Right forelimb (tissue), 1 donor: ENCODE measurements around the gene PRSS27.
A peak's percentile ranks its signal among the peaks of the same experiment; 100 is the strongest.
"Not testable (repeated sequence)": the region's sequence is repeated elsewhere in the genome, so short reads cannot be mapped to it uniquely, and the experiment has no call there.

ENCODE experiments used
- DNase-seq: peaks from one replicate; pipeline ENCODE4 v3.0.0-alpha.2; 2018

The PRSS27 gene

GRCh38 chr16:2692251-2692947 is 27.6 kb downstream of the PRSS27 start:
- DNase-seq, result no peak

DNA sequence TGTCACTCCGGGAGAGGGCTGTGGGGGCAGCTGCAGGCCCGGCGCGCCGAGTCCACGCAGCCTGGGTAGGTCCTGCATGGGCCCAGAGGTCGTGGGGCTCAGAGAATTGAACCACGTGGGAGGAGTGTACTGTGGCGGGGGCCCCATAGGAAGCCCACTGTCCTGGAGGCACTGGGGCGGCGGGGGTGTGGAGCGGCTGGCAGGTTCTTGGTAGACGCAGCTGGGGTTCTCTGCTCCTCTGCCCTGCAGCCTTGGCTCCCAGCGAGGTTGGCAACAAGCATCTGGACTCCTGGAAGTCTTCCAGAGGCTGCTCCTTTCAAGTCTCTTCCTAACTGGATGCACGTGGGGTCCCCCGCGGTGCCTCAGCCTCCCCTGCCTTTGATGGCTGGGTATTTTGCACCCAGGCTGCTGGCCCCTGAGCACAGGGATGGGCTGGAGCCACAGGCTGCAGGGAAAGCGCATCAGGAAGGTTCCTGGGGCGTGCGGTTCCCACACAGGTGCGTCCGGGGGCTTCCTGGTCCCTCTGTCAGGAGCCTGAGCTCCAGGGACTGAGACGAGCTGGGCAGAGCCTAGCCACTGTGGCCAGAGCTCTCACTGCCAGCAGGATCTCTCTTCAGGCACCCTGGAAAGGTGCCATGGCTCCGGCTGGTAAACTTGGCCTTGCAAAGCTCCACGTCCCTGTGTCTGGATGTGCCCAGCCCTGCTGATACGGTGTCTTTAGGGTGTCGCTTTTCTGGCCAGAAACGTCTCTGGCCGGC is 28.4 kb downstream of the PRSS27 start:
- DNase-seq, result no peak

- no peak for DNase-seq
Observed at GRCh38 chr16:2690852-2691251, 29.2 kb downstream of the PRSS27 start.

DNA sequence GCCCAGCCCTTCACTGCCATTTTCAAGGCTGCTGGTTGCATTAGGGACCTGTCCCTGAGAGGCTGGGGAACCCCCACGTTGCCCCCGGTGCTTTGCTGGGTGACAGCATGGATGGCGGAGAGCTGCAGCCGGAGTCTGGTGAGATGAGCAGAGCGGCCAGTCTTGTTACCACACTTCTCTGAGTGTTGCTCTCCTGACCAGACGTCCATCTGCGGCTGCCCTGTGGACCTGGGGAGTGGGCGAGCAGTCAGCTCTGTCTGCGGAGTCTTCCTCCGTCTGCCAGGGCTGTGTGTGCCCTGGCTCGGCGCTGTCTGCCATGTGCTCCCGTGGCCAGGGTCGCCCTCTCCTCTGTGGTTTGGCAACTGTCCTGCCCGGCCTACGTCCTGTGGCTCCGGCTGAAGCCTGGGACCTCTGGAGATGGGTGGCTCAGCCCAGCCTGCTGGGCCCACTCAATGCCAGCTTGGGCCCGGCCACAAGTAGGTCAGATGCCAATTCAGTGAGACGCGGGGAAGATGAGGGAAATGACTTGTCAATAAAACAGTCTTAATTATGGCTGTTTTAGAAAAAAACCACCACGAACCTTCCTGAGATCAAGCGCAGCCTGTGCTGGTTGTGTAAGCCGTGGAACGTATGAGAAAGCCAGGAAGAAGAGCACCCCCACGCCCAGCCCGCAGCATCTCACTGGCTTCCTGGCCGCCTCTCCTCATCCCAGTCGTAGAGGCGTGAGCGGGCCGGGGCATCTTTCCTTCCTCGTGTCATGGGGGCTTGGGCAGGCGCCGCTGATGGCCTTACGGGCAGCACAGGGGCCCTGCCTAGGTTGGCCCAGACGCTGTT is 29.8 kb downstream of the PRSS27 start:
- DNase-seq, result no peak

GRCh38 chr16:2689422-2689821 is 30.6 kb downstream of the PRSS27 start:
- not testable (repeated sequence) for DNase-seq

DNA sequence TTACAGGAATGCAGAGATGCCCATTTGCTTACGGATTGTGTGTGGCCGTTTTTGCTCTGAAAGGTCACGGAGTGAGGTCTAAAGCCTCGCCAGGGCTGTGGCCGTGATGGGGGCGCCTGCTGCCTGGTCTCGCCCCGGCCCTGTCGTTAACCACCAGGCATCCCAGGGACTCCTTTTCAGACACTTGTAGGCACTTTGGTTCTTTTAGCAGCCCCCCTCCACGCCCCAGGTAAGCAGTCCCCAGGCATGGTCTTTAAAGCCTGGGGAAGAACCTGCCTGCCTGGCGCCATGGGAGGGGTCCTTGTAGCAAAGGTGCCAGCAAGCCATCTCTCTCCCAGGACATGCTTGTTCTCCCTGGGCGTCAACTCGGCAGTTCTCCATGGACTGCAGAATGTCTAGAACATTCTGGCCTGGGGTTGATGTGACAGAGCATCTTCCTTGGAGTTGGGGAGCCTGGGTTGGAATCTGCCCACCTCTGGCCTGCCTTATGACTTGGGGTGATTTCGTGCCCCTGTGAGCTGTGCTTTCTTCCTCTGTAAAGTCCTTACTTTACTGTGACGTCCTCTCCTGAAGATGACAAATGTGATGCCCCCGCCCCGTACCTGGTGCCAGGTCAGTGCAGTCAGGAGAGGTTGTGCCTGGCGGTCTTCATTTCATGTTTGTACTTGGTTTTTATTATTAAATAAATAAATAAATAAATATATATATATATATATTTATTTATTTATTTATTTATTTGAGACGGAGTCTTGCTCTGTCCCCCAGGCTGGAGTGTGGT is 32.3 kb downstream of the PRSS27 start:
- DNase-seq, result no peak

GRCh38 chr16:2686912-2687507 is 33.0 kb downstream of the PRSS27 start:
- DNase-seq, result no peak

- DNase-seq, result not testable (repeated sequence)
Observed at GRCh38 chr16:2686075-2686474, 33.9 kb downstream of the PRSS27 start.

- not testable (repeated sequence) for DNase-seq
Observed at GRCh38 chr16:2683041-2683440, 37.0 kb downstream of the PRSS27 start.

DNA sequence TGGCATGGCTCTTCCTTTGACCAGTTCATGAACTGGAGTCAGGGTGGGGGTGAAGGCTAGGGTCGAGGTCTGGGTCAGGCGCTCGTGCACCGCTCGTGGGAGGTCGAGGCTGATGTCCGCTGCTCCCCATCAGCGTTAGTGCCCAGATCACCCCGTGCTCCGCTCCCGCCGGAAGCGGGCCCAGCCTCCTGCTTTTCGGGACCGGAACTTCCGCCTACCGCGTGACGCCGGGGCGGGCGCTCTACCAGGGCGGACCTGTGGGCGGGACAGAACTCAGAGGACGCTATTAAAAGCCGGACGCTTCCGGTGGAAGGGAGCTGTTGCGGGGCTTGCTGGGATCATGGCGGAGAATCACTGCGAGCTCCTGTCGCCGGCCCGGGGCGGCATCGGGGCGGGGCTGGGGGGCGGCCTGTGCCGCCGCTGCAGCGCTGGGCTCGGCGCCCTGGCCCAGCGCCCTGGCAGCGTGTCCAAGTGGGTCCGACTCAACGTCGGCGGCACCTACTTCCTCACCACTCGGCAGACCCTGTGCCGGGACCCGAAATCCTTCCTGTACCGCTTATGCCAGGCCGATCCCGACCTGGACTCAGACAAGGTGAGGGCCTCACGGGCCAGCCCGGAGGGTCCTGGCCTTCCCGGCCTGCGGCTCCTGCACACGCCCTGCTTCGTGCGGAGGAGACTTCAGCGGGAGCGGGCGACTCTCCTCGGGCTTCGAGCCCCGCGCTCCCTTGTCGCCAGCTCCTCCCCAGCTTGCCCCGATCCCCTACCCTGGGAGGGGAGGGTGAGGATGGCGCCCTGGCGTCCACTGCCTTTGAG is 37.6 kb downstream of the PRSS27 start, which contains the start of gene KCTD5:
Gene KCTD5 (plus strand): TSS at position 315 of the 813 bp plus-strand sequence. CDS start 26 bp downstream, at position 341.
- peak; percentile 99 for DNase-seq

DNA sequence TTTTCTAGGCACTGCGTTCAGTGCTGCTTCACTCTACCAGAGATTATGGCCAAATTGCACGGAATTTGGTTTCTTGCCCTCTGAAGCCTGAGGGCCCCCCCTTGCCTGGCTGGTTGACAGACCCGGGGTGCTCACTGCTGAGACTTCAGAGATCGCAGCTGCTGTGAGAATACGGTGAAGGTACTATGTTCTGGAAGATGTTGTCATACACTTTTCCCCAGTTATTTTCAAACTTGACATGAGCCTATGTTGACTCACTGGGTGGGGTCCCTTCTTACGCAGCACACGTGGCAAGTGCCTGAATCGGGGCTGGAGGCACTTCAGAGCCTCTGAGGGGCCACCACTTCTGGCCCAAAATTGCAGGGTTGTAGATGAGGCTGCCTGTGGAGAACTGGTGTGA is 39.7 kb downstream of the PRSS27 start:
- DNase-seq, result not testable (repeated sequence)

DNA sequence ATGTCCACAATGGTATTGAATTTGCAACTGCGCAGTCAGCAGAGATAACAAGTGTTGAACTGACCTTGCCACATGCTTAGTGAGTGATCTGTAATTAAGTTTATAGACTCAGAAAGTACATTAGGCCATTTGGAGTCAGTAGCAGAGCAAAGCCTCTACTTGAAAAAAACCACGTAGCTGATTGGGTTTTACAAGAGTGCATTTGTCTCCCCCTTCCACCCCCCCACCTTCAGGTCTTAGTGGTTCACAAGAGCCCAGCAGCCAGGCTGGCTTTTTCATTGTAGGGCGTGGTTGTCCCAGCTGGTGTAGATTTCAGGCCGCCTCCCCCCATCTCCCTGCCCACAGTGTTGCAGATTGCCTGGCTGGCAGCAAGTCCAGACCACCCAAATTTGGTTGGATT is 40.1 kb downstream of the PRSS27 start:
- not testable (repeated sequence) for DNase-seq

- not testable (repeated sequence) for DNase-seq
Observed at GRCh38 chr16:2678206-2678965, 41.6 kb downstream of the PRSS27 start.

GRCh38 chr16:2676937-2677336 is 43.1 kb downstream of the PRSS27 start:
- DNase-seq, result not testable (repeated sequence)

GRCh38 chr16:2675714-2676113 is 44.3 kb downstream of the PRSS27 start:
- no peak for DNase-seq

GRCh38 chr16:2675021-2675420 is 45.0 kb downstream of the PRSS27 start:
- DNase-seq, result no peak

GRCh38 chr16:2673066-2673999 is 46.7 kb downstream of the PRSS27 start:
- DNase-seq, result peak; percentile 98

GRCh38 chr16:2671741-2672140 is 48.3 kb downstream of the PRSS27 start:
- DNase-seq, result no peak

DNA sequence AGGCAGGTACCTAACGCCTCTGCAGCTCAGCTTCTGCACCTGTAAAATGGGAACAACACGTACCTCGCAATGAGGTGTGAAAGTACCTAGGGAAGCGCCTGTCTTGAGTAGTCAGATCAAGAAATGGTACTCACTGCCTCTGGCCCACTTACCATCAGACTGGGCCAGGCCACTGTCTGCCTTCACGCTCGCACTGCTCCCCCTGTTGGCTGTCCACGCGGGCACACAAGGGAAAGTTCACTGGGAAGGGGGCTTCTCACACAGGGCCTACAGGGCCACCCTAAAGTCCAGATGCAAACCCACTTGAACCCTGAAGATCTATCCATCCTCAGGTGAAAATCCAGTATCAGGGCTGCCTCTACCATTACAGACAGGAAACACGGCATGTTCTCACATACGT is 48.8 kb downstream of the PRSS27 start:
- not testable (repeated sequence) for DNase-seq
